ENCODE measurements around the gene SIX3. TPM values are rescaled to one million over a fixed set of nuclear protein-coding genes. Genes with fewer than 3 reads are reported as not detected.

The SIX3 gene
- total and polyA plus RNA-seq, 2 donors (not counting 3 experiments of a cell fraction or from before 2014, with no cell fraction given): not detected

DNA sequence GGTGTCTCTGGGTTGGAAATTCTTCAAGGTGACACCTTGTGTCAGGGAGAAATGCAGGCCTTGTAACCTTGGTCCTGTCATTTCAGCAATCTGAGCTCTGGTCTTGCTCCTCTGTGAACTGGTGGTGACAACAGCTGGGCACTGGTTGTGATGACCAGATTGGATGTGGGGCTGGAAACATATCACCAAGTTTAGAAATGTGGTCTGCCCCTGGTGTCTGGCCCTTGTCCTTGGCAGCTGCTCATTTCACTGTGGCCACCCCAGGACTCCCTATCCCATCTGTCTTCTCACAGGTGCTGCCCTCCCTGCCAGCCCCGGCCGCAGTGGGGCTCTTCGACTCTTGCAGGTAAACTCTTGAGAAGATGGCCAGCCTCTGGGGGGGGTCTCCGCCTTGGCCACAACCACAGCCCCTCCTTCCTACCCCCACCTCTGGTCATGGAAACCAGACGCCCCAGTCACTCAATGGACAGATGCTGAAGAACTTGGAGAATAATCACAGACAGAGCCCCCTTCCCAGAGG, 20.7 kb downstream of the SIX3 start:
- FAIRE-seq (no peak), DNase-seq (ENCODE audit: low read depth, low spot score) (no peak)
- Histone ChIP-seq H2AFZ (ENCODE audit: low read depth, low read length) (no peak overlapping the region), H3K9me1 (replicated peaks; ENCODE audit: control insufficient read depth, extremely low read depth, insufficient read depth, low read length) (no peaks in the 10 kb centered on the region), H3K27ac (ENCODE audit: insufficient read depth, low read depth, low read length) (no peak overlapping the region), H3K4me3 (replicated peaks in 1 of 3; ENCODE audit: insufficient read depth in 1 of 3, low read depth in 1 of 3, low read length in 3 of 3) (no peak overlapping the region), H3K9ac (replicated peaks; ENCODE audit: extremely low read depth, insufficient read depth, low read length) (no peak overlapping the region), H3K4me1 (ENCODE audit: control insufficient read depth, extremely low read depth, insufficient read depth, low read length) (no peaks in the 10 kb centered on the region), H3K36me3 (ENCODE audit: control insufficient read depth in 2 of 2, extremely low read depth in 1 of 2, insufficient read depth in 2 of 2, low read length in 2 of 2) (no peaks in the 10 kb centered on the region), H3K4me2 (ENCODE audit: insufficient read depth, low read length) (no peak overlapping the region), H3K79me2 (ENCODE audit: control insufficient read depth, insufficient read depth, low read length) (no peaks in the 10 kb centered on the region), H4K20me1 (replicated peaks; ENCODE audit: control insufficient read depth, extremely low read depth, insufficient read depth, low read length) (no peaks in the 10 kb centered on the region), H3K27me3 (ENCODE audit: control insufficient read depth in 2 of 2, insufficient read depth in 2 of 2, low read length in 2 of 2) (peaks cover 11 to 20% of the 10 kb centered on the region in 2 experiments), H3K9me3 (replicated peaks; ENCODE audit: control insufficient read depth, insufficient read depth, low read length) (no peaks in the 10 kb centered on the region)
- POLR2A ChIA-PET: no interaction called here
- intact Hi-C loops (cut with micrococcal nuclease) (no loop called here), dilution Hi-C loops (cut with MboI; ENCODE audit: extremely low pct_ligation_motif_present, low sequenced_read_pairs) (no loop called here)
- CTCF ChIA-PET: no interaction called here
- BruUV-seq (replicated peaks): no TSS peak
- TF ChIP-seq POLR2AphosphoS5 (IDR thresholded peaks at IDR 0.05; ENCODE audit: insufficient read depth, low read depth, low read length) (no peak), POLR2A (IDR thresholded peaks at IDR 0.05; ENCODE audit: low read depth, low read length) (no peak), GATA2 (IDR thresholded peaks at IDR 0.05; ENCODE audit: insufficient read depth, insufficient read length, low read depth, low read length) (no peak), EZH2 (IDR thresholded peaks at IDR 0.05; ENCODE audit: borderline replicate concordance, low read depth, low read length, severe bottlenecking) (no peak), FOS (IDR thresholded peaks at IDR 0.05; ENCODE audit: borderline replicate concordance, insufficient read depth, low read length) (no peak), JUN (IDR thresholded peaks at IDR 0.05; ENCODE audit: borderline replicate concordance, insufficient read depth, insufficient read length, low read depth) (no peak), MYC (IDR thresholded peaks at IDR 0.05; ENCODE audit: low read depth, low read length) (no peak)
- TF ChIP-seq, protein P1, sequence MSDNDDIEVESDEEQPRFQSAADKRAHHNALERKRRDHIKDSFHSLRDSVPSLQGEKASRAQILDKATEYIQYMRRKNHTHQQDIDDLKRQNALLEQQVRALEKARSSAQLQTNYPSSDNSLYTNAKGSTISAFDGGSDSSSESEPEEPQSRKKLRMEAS (IDR thresholded peaks at IDR 0.05; ENCODE audit: insufficient read depth, insufficient read length): no peak
- TF ChIP-seq, protein P2, sequence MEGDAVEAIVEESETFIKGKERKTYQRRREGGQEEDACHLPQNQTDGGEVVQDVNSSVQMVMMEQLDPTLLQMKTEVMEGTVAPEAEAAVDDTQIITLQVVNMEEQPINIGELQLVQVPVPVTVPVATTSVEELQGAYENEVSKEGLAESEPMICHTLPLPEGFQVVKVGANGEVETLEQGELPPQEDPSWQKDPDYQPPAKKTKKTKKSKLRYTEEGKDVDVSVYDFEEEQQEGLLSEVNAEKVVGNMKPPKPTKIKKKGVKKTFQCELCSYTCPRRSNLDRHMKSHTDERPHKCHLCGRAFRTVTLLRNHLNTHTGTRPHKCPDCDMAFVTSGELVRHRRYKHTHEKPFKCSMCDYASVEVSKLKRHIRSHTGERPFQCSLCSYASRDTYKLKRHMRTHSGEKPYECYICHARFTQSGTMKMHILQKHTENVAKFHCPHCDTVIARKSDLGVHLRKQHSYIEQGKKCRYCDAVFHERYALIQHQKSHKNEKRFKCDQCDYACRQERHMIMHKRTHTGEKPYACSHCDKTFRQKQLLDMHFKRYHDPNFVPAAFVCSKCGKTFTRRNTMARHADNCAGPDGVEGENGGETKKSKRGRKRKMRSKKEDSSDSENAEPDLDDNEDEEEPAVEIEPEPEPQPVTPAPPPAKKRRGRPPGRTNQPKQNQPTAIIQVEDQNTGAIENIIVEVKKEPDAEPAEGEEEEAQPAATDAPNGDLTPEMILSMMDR (IDR thresholded peaks at IDR 0.05; ENCODE audit: extremely low read depth in 1 of 2, insufficient read depth in 1 of 2, low read depth in 1 of 2, low read length in 2 of 2): no peak
